ENCODE data around the gene MS4A18.

MS4A18 gene

DNA sequence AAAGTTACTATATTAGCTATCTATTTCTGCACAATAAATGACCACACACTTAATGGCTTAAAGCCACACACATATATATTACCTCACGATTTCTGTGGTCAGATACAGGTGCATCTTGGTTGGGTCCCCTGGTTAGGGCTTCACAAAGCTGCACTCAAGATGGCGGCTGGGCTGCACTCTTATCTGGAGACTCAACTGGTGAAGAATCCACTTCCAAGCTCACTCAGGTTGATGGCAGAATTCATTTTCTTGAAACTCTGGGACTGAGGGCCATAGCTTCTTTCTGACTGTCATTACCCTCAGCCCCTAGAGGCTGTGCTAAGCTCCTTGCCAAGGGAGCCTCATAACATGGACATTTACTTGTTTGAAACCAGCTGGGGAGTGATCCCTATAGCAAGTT lies 55.5 kb downstream of the MS4A18 start:
- DNase-seq (ENCODE audit: low read depth), result no peak
- no peak overlapping the region for H3K4me3 ChIP-seq (ENCODE audit: low read depth, low read length)
- TF ChIP-seq, protein P1, sequence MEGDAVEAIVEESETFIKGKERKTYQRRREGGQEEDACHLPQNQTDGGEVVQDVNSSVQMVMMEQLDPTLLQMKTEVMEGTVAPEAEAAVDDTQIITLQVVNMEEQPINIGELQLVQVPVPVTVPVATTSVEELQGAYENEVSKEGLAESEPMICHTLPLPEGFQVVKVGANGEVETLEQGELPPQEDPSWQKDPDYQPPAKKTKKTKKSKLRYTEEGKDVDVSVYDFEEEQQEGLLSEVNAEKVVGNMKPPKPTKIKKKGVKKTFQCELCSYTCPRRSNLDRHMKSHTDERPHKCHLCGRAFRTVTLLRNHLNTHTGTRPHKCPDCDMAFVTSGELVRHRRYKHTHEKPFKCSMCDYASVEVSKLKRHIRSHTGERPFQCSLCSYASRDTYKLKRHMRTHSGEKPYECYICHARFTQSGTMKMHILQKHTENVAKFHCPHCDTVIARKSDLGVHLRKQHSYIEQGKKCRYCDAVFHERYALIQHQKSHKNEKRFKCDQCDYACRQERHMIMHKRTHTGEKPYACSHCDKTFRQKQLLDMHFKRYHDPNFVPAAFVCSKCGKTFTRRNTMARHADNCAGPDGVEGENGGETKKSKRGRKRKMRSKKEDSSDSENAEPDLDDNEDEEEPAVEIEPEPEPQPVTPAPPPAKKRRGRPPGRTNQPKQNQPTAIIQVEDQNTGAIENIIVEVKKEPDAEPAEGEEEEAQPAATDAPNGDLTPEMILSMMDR (IDR thresholded peaks at IDR 0.05; ENCODE audit: control insufficient read depth, extremely low read depth, insufficient read depth), result no peak

DNA sequence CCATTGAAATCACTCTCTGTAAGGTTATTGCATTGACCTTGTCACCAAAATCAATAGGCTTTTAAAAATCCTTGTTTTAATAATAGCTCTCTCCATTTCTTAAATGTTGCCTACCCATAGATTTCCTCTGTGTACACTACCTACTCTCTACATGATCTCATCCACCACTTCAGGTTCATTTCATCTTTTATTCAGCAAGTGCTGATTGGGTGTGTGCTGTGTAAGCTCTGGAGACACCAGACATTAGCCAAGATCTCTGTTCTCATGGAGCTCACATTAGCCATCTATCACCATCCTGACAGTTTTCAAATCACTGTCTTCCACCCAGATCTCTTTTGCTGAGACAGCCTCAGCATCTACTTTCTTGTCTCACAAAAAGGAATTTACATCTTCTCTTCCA lies 56.3 kb downstream of the MS4A18 start:
- TF ChIP-seq, protein P1 (IDR thresholded peaks at IDR 0.05; ENCODE audit: control insufficient read depth, extremely low read depth, insufficient read depth), result no peak
- H3K4me3 ChIP-seq (ENCODE audit: low read depth, low read length), result no peak overlapping the region
- DNase-seq (ENCODE audit: low read depth), result no peak

DNA sequence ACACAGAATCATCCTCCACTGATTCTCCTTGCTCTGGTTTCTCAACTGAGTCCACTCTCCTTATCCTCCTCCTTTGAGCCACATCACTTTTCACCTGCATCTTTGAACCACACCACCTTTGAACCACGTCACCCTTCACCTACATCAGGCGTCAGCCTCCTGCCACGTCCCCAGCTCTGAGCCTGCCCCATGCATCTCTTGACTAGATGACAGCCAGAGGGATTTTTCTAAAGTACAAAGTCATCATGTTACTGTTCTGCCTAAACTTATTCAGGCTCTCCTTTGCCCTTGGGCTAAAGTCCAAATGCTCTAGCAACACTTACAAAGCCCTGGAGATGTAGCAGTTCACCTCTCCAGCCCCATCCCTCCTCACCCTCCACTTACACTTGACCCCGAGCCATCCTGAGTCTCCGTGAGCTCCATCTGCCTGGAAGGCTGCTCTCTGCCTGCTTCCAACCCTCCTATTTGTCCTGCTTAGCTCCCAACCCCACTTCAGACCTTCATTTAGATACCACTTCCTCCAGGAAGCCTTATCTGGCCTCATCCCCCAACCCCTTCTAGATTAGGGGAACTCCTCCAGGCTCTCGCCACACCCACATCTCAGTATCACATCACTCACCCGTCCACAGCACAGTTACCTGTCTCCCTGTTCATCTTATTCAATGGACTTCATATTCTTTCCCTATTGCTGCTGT lies 56.9 kb downstream of the MS4A18 start:
- DNase-seq (ENCODE audit: low read depth), result no peak
- H3K4me3 ChIP-seq (ENCODE audit: low read depth, low read length), result no peak overlapping the region
- TF ChIP-seq, protein P1 (IDR thresholded peaks at IDR 0.05; ENCODE audit: control insufficient read depth, extremely low read depth, insufficient read depth), result no peak

DNA sequence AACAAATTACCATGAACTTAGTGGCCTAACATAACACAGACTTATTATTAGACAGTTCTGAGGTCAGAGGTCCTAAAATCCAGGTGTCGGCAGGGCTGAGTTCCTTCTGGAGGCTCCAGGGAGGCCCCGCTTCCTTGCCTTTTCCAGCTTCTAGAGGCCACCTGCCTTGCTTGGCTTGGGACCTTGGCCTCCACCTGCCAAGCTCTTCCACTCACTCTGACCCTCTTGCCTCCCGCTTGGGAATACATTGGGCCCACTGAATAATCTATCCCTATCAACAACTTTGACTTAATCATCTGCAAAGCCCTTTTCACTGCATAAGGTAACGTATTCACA lies 57.4 kb downstream of the MS4A18 start:
- no peak overlapping the region for H3K4me3 ChIP-seq (ENCODE audit: low read depth, low read length)
- TF ChIP-seq, protein P1 (IDR thresholded peaks at IDR 0.05; ENCODE audit: control insufficient read depth, extremely low read depth, insufficient read depth), result no peak
- no peak for DNase-seq (ENCODE audit: low read depth)

DNA sequence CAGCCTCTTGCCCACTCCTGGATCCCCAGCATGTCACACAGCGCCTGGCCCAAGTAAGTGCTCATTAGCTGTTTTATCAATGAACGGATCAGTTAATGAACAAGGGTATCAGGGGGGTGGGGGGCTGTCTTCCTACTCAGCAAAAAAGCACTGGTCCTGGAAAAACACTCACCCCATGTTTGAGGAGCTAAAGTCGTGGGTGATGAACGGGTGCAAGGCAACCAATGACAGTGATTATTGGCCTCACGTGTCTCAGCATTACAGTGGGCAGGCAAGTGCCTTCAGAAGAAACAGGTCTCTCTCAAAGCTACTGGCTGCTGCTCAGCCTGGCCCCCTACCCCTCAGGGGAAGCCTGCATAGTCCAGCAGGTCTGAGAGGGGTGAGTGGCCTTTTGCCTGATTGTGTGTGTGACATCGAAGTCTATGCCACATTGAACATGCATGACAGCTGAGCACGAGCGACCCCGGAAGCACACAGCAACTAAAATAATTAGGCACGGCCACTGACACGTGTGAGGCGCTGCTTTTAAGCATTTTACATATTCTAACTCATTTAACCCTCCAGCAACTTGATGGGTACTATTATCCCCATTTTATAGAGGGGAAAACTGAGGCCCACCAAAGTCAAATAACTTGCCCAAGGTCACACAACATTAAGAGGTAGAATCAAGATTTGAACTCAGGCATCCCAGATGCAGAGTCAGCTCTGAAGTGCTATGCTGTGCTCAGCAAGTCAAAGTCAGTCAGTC lies 58.0 kb downstream of the MS4A18 start:
- no peak for DNase-seq (ENCODE audit: low read depth)
- H3K4me3 ChIP-seq (ENCODE audit: low read depth, low read length), result no peak overlapping the region
- TF ChIP-seq, protein P1 (IDR thresholded peaks at IDR 0.05; ENCODE audit: control insufficient read depth, extremely low read depth, insufficient read depth), result no peak

DNA sequence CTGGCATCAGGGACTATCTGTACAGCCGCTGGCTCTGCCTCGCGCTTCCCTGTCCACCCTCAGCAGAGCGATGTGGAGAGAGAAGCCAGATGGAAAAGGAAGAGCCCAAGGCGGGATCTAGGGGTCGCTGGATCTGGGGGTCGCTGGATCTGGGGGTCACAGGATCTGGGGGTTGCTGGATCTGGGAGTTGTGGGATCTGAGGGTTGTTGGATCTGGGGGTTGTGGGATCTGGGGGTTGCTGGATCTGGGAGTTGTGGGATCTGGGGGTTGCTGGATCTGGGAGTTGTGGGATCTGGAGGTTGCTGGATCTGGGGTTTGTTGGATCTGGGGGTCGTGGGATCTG lies 58.6 kb downstream of the MS4A18 start:
- TF ChIP-seq, protein P1 (IDR thresholded peaks at IDR 0.05; ENCODE audit: control insufficient read depth, extremely low read depth, insufficient read depth), result no peak
- no peak for DNase-seq (ENCODE audit: low read depth)
- no peak overlapping the region for H3K4me3 ChIP-seq (ENCODE audit: low read depth, low read length)

DNA sequence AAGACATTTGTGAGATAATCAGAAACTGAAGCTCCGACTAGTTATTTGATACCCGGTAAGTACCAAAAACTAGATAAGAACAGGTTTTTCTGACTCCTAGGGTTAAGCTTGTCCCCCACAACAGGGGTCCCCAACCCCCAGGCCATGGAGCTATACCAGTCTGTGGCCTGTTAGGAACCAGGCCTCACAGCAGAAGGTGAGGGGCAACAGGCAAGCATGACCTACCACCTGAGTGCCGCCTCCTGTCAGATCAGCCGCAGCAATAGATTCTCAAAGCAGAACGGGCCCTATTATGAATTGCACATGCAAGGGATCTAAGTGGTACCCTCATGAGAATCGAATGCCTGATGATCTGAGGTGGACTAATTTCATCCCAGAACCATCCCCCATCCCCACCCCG lies 59.4 kb downstream of the MS4A18 start:
- TF ChIP-seq, protein P1 (IDR thresholded peaks at IDR 0.05; ENCODE audit: control insufficient read depth, extremely low read depth, insufficient read depth), result no peak

More for the DNA sequence above, 59.4 kb downstream of the MS4A18 start:
- no peak for DNase-seq (ENCODE audit: low read depth)
- no peak overlapping the region for H3K4me3 ChIP-seq (ENCODE audit: low read depth, low read length)
